ENCODE measurements around the gene TCFL5.

TCFL5 gene

GRCh38 chr20:62832212-62832922 is 29.3 kb downstream of the TCFL5 start:
- Mint-ChIP-seq H3K4me3 (no peak overlapping the region), H3K27ac (peak overlapping the region in 2 of 3 experiments; percentile 33 to 40), H3K36me3 (ENCODE audit: low read depth) (no peaks in the 10 kb centered on the region), H3K9me3 (no peaks in the 10 kb centered on the region), H3K4me1 (peaks cover 18% of the 10 kb centered on the region), H3K27me3 (ENCODE audit: low read depth) (peaks cover 5% of the 10 kb centered on the region)
- TF ChIP-seq, protein P1, sequence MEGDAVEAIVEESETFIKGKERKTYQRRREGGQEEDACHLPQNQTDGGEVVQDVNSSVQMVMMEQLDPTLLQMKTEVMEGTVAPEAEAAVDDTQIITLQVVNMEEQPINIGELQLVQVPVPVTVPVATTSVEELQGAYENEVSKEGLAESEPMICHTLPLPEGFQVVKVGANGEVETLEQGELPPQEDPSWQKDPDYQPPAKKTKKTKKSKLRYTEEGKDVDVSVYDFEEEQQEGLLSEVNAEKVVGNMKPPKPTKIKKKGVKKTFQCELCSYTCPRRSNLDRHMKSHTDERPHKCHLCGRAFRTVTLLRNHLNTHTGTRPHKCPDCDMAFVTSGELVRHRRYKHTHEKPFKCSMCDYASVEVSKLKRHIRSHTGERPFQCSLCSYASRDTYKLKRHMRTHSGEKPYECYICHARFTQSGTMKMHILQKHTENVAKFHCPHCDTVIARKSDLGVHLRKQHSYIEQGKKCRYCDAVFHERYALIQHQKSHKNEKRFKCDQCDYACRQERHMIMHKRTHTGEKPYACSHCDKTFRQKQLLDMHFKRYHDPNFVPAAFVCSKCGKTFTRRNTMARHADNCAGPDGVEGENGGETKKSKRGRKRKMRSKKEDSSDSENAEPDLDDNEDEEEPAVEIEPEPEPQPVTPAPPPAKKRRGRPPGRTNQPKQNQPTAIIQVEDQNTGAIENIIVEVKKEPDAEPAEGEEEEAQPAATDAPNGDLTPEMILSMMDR (IDR thresholded peaks at IDR 0.05; ENCODE audit: unreplicated experiment in 3 of 3) = no peak

DNA sequence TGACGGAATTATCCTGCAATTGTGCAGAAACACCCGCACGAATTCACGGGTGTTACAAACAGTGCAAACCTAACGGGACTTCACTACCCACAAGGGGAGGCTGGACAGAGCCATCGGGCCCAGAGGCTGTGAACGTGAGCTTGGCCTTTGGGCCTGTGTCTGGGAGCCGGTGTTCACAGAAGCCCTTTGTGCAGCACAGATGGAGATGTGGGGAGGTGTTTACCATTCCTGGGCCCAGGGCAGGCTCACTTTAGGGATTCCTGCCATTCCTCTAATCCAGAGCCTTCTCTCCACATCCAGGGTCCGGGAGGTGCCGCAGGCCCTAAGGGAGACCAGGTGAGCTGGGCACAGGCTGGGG is 29.8 kb downstream of the TCFL5 start:
- H3K4me3 Mint-ChIP-seq = no peak overlapping the region
- peaks cover 18% of the 10 kb centered on the region for H3K4me1 Mint-ChIP-seq
- TF ChIP-seq, protein P1 (IDR thresholded peaks at IDR 0.05; ENCODE audit: unreplicated experiment in 3 of 3) = no peak
- no peaks in the 10 kb centered on the region for H3K36me3 Mint-ChIP-seq (ENCODE audit: low read depth)
- peaks cover 5% of the 10 kb centered on the region for H3K27me3 Mint-ChIP-seq (ENCODE audit: low read depth)
- peak overlapping the region in 2 of 3 experiments; percentile 29 to 60 for H3K27ac Mint-ChIP-seq
- H3K9me3 Mint-ChIP-seq = no peaks in the 10 kb centered on the region

GRCh38 chr20:62831361-62831788 is 30.2 kb downstream of the TCFL5 start:
- Mint-ChIP-seq H3K9me3 (no peaks in the 10 kb centered on the region), H3K4me1 (peaks cover 18% of the 10 kb centered on the region), H3K27me3 (ENCODE audit: low read depth) (peaks cover 5% of the 10 kb centered on the region), H3K27ac (peak overlapping the region in 2 of 3 experiments; percentile 29 to 60), H3K4me3 (no peak overlapping the region), H3K36me3 (ENCODE audit: low read depth) (no peaks in the 10 kb centered on the region)
- TF ChIP-seq, protein P1 (IDR thresholded peaks at IDR 0.05; ENCODE audit: unreplicated experiment in 3 of 3) = no peak

DNA sequence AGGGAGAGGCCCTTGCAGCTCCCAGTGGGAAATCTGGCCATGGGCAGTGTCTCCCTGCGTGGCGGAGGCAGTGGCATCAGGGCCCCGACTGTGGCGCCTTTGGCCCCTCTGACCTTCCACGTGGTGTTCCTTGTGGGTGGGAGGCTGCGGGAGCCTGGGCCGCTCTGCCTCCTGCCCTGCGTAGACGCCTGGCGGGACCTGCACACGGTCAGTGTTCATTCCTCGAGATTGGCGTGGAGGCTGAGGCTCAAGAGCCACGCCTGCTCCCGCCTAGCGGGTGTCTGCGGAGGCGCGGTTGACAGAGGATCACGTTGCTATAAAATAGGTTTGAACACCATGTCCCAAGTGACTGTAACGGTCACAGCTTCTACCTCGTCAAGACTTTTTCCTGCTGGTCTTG is 30.8 kb downstream of the TCFL5 start:
- TF ChIP-seq, protein P1 (IDR thresholded peaks at IDR 0.05; ENCODE audit: unreplicated experiment in 3 of 3) = no peak
- no peak overlapping the region for H3K27ac Mint-ChIP-seq

GRCh38 chr20:62830251-62830650 is 31.4 kb downstream of the TCFL5 start:
- peaks cover 13% of the 10 kb centered on the region for H3K4me1 Mint-ChIP-seq
- TF ChIP-seq, protein P1 (IDR thresholded peaks at IDR 0.05; ENCODE audit: unreplicated experiment in 3 of 3) = no peak
- no peak overlapping the region for H3K4me3 Mint-ChIP-seq
- H3K9me3 Mint-ChIP-seq = no peaks in the 10 kb centered on the region
- H3K36me3 Mint-ChIP-seq (ENCODE audit: low read depth) = no peaks in the 10 kb centered on the region
- no peak overlapping the region for H3K27ac Mint-ChIP-seq
- peaks cover 3% of the 10 kb centered on the region for H3K27me3 Mint-ChIP-seq (ENCODE audit: low read depth)

More for the DNA sequence above, 30.8 kb downstream of the TCFL5 start:
- Mint-ChIP-seq H3K36me3 (ENCODE audit: low read depth) (no peaks in the 10 kb centered on the region), H3K4me3 (no peak overlapping the region), H3K27me3 (ENCODE audit: low read depth) (peaks cover 5% of the 10 kb centered on the region), H3K9me3 (no peaks in the 10 kb centered on the region), H3K4me1 (peaks cover 18% of the 10 kb centered on the region)
